HUDEP-2 (cell line): ENCODE results near the gene NFE2.
"Not testable (repeated sequence)": the region's sequence is repeated elsewhere in the genome, so short reads cannot be mapped to it uniquely, and the experiment has no call there.

Experiments used
- DNase-seq, 76 experiments: peaks; one replicate each; lab custom pipeline; 2025; ENCODE audit not compliant: unreplicated experiment in 76 of 76; lab: John Stamatoyannopoulos, UW

NFE2 gene

GRCh38 chr12:54300732-54301427 lies at the start of gene NFE2:
NFE2 (minus strand) TSS chr12:54301015; CDS start chr12:54295248, 5,767 bp downstream.
- DNase-seq: peak in 74 of 76 experiments; percentile 11 to 91 (median 79)

GRCh38 chr12:54349679-54350078 lies 48.9 kb upstream of the NFE2 start:
- no peak for DNase-seq

GRCh38 chr12:54349036-54349435 lies 48.2 kb upstream of the NFE2 start:
- no peak for DNase-seq

DNA sequence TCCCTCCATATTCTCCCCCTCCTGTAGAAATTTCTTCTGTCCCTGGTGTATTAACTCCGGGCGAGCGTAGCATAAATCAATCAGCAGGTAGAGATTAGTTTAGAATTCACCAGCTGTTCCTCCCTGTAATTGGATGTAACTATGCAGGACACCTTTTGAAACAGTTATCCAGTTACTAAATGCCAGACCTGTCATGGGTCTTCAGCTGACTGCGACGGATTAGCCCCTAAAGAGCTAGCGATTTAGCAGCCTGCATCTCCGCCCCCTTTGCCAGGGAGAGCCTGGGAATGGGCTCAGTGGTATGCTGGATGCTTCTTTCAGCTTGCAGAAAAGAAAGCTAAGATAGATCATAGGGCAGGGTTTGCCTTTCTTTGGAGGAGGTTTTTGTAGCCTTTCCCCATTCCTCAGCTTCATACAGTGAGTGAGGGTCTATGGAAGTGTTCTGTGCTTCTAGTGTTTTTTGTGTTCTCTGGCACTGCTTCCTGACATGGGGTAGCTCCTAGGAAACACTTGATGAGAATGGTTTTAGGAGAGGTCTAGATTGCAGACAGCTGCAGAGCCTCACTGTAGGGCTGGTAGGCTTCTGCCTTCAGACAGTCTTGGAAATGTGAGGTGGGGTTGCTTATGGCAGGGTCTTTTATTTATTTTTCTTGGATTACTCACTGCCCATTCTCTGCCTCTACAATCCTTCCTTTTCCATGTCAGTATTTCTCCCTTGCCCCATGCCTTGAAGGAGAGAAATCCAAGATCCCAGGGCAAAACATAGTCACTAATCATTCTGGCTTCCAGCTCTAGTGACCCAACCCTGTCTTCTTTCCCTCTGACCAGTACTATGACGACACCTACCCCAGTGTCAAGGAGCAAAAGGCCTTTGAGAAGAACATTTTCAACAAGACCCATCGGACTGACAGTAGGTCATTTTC lies 40.8 kb upstream of the NFE2 start:
- no peak for DNase-seq

DNA sequence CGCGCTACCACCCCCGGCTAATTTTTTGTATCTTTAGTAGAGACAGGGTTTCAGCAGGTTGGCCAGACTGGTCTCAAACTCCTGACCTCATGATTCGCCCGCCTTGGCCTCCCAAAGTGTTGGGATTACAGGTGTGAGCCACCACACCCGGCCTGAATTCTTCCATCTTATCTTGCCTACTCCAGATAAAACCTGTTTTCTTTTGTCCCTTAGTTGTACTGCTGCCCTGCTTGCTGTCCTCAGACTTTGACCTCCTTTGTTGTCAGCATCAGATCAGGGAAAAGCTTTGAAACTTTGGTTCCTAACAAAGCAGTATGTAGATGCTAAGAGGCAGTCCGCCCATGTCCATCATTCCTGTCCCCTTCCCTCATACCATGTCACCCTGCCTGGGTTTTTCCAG lies 40.0 kb upstream of the NFE2 start:
- DNase-seq: no peak

- DNase-seq: no peak
These were observed 38.0 kb upstream of the NFE2 start for GRCh38 chr12:54338698-54339296.

DNA sequence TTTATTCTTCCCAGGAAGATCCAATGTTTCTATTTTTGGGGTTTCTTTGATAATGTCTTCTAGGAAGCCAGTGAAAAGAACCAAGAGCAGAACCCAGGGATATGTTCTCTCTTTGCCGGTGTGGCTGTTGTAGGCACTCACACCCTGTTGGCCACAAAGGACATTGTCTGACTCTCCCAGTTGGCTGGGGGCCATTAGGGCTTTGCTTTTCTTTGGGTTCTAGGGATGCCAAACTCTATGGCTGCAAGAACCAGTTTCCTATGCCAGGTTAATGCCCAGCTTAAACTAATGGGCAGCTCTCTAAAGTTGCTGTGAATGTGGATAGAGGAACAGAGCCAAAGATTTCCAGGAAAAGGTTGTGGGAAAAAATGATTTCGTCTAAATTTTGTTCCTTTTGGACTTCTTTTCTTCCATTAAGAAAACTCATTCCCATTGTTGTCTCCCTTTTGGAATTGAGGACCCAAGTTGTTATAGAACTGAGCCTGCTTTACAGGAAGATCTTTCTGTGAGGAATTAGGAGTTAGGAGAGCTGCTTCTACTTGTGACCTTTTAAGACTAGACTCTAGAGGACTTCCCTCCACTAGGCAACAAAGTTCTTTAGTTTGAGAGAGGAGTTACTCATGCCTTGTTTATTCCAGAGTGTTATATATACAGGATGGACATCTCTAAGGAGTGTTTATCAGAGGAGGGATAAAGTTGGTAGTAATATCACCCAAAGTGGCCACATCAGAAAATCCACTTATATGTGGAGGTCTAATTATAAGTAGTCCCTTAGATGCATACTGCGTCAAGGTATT lies 37.2 kb upstream of the NFE2 start:
- DNase-seq: peak in 28 of 76 experiments; percentile 4 to 35 (median 12)

GRCh38 chr12:54337280-54337842 lies 36.5 kb upstream of the NFE2 start:
- DNase-seq: peak in 13 of 76 experiments; percentile 4 to 42 (median 18)

- DNase-seq: no peak
These were observed 32.7 kb upstream of the NFE2 start for GRCh38 chr12:54333420-54334034.

DNA sequence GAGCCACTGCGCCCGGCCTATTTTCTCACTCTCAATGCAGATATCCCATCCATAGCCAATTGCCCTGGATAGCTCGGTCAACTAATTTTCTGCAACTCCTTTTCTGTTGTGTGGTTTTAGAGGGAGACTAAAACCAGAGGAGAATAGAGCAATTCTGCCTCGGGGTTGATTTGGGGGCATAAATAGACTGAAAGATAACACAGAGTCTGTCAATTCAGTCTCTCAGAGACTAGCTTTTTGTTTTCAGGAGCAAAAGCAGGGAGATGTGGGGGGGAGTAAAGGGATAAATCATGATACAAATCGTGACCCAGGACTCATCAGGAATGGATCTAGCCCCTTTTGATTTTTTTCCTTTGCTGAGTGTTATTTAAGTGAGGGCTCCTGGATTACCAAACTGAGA lies 30.6 kb upstream of the NFE2 start:
- DNase-seq: no peak

GRCh38 chr12:54330442-54330841 lies 29.6 kb upstream of the NFE2 start:
- DNase-seq: no peak

GRCh38 chr12:54329759-54330158 lies 28.9 kb upstream of the NFE2 start:
- no peak for DNase-seq

GRCh38 chr12:54328595-54329337 lies 28.0 kb upstream of the NFE2 start:
- DNase-seq: no peak

GRCh38 chr12:54325442-54326109 lies 24.8 kb upstream of the NFE2 start:
- DNase-seq: peak in 3 of 76 experiments; percentile 10 to 21 (median 10)

- peak; percentile 32 to 99 (median 96) for DNase-seq
These were observed 24.0 kb upstream of the NFE2 start, which contains the start of gene COPZ1 for GRCh38 chr12:54324617-54325441. COPZ1 (plus strand) TSS chr12:54325131; CDS start chr12:54325164, 33 bp downstream.

DNA sequence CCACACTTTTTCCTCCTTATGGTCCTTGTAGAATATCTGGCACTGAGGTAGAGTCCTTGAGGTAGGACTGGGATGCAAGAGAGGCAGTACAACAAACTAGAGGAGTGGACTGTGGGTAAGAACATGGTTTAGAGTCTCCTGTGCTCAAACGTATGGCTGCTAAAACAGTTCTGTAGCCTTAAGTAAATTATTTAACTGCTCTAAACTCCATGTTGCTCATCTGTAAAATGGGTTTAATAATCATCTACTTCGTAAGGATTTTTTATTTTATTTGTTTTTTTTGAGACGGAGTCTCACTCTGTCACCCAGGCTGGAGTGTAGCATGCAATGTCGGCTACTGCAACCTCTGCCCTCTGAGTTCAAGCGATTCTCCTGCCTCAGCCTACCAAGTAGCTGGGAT lies 20.5 kb upstream of the NFE2 start:
- no peak for DNase-seq

- DNase-seq: not testable (repeated sequence)
These were observed 11.5 kb upstream of the NFE2 start for GRCh38 chr12:54312309-54312708.

- no peak for DNase-seq
These were observed 10.2 kb upstream of the NFE2 start for GRCh38 chr12:54311051-54311450.
